ENCODE results near the gene SGK2. TPM values are rescaled to one million over a fixed set of nuclear protein-coding genes. Genes with fewer than 3 reads are reported as not detected.

Gene SGK2
- polyA plus RNA-seq, 1 of the 3 experiments (the other 2 are of a cell fraction) = 0.21 TPM

GRCh38 chr20:43537921-43538877 is 20.6 kb upstream of the SGK2 start:
- H4K20me1 ChIP-seq (ENCODE audit: insufficient read depth) = no peaks in the 10 kb centered on the region
- H3K27ac ChIP-seq (ENCODE audit: low read depth in 2 of 2, low read length in 1 of 2) = no peak overlapping the region; a peak in 1 of 4 replicates
- H2AFZ ChIP-seq (ENCODE audit: low read depth) = no peak overlapping the region
- no peak overlapping the region for H3K4me2 ChIP-seq
- H3K36me3 ChIP-seq (replicated peaks in 1 of 2; ENCODE audit: control insufficient read depth in 1 of 2, insufficient read depth in 2 of 2, low read length in 1 of 2) = peaks cover 0 to 4% of the 10 kb centered on the region in 2 experiments
- H3K9me2 ChIP-seq = no peaks in the 10 kb centered on the region
- H3K79me2 ChIP-seq (ENCODE audit: insufficient read depth) = no peaks in the 10 kb centered on the region
- peaks cover 0 to 1% of the 10 kb centered on the region in 2 experiments; a peak in 1 of 4 replicates for H3K4me1 ChIP-seq (ENCODE audit: control insufficient read depth in 1 of 2, insufficient read depth in 2 of 2, low read depth in 1 of 2, low read length in 1 of 2)
- no peaks in the 10 kb centered on the region for H3K27me3 ChIP-seq (ENCODE audit: insufficient read depth)
- H3K4me3 ChIP-seq (ENCODE audit: low read depth in 2 of 2, low read length in 1 of 2) = no peak overlapping the region; a peak in 1 of 4 replicates
- ChIA-PET POLR2A (interaction anchor here (1.4 kb wide), 1 partner anchor 53 kb away, joined by 4 read pairs; the partner anchor contains the start of gene IFT52), CTCF (interaction anchor here (0.5 to 2.8 kb wide), 76 partner anchors 8 to 651 kb away, joined by 3 to 54 read pairs (median 5); partner anchors contain the start of genes IFT52 and SGK2)
- 26% methylated on average over 4 of the region's 4 CpGs for WGBS (ENCODE audit: low lambda C conversion rate)
- H3K9ac ChIP-seq = no peak overlapping the region
- no peaks in the 10 kb centered on the region for H3K9me3 ChIP-seq
- TF ChIP-seq SMC3 (IDR thresholded peaks at IDR 0.05; ENCODE audit: low read depth, low read length) = peak; percentile 92
- peak; percentile 14; the same call in 1 of the 2 replicates for TF ChIP-seq NRF1 (IDR thresholded peaks at IDR 0.05; ENCODE audit: low read depth, low read length)
- TF ChIP-seq CTCF (IDR thresholded peaks at IDR 0.05) = peak; percentile 93
- no peak for TF ChIP-seq ELF1 (IDR thresholded peaks at IDR 0.05)
- no peak for TF ChIP-seq IRF3 (IDR thresholded peaks at IDR 0.05; ENCODE audit: low read depth, low read length)
- peak; percentile 90 for TF ChIP-seq RAD21 (IDR thresholded peaks at IDR 0.05; ENCODE audit: low read length)
- DNase-seq = peak; percentile 74
- peaks cover 4% of the 10 kb centered on the region for H3F3A ChIP-seq (replicated peaks; ENCODE audit: insufficient read depth)

- H3K27ac ChIP-seq (ENCODE audit: low read depth in 2 of 2, low read length in 1 of 2) = no peak overlapping the region
- H3K79me2 ChIP-seq (ENCODE audit: insufficient read depth) = no peaks in the 10 kb centered on the region
- H3K9me2 ChIP-seq = no peaks in the 10 kb centered on the region
- no peaks in the 10 kb centered on the region for H4K20me1 ChIP-seq (ENCODE audit: insufficient read depth)
- H3F3A ChIP-seq (replicated peaks; ENCODE audit: insufficient read depth) = peaks cover 4% of the 10 kb centered on the region
- ChIA-PET POLR2A (interaction anchor here (0.9 to 1.4 kb wide), 2 partner anchors 18 to 52 kb away, joined by 3 to 4 read pairs; partner anchors contain the start of gene IFT52), CTCF (interaction anchor here (0.7 to 2.8 kb wide), 42 partner anchors 11 to 650 kb away, joined by 3 to 54 read pairs (median 7); partner anchors contain the start of genes IFT52 and SGK2)
- no peaks in the 10 kb centered on the region for H3K9me3 ChIP-seq
- no peaks in the 10 kb centered on the region for H3K27me3 ChIP-seq (ENCODE audit: insufficient read depth)
- WGBS (ENCODE audit: low lambda C conversion rate) = 60% methylated on average over 5 of the region's 6 CpGs
- no peak overlapping the region for H3K4me3 ChIP-seq (ENCODE audit: low read depth in 2 of 2, low read length in 1 of 2)
- H3K9ac ChIP-seq = no peak overlapping the region
- no peak overlapping the region for H2AFZ ChIP-seq (ENCODE audit: low read depth)
- peaks cover 0 to 4% of the 10 kb centered on the region in 2 experiments for H3K36me3 ChIP-seq (replicated peaks in 1 of 2; ENCODE audit: control insufficient read depth in 1 of 2, insufficient read depth in 2 of 2, low read length in 1 of 2)
- H3K4me2 ChIP-seq = no peak overlapping the region
- TF ChIP-seq REST (IDR thresholded peaks at IDR 0.05; ENCODE audit: low read depth, low read length) (peak; percentile 86; the same call in 1 of the 2 replicates), CHD2 (IDR thresholded peaks at IDR 0.05; ENCODE audit: low read length, partially characterized antibody) (no peak)
- H3K4me1 ChIP-seq (ENCODE audit: control insufficient read depth in 1 of 2, insufficient read depth in 2 of 2, low read depth in 1 of 2, low read length in 1 of 2) = no peaks in the 10 kb centered on the region; a peak in 1 of 4 replicates
- no peak for DNase-seq
Measured at GRCh38 chr20:43538878-43539700, 19.7 kb upstream of the SGK2 start.
